ENCODE results near the gene BCAS1.

BCAS1 gene

DNA sequence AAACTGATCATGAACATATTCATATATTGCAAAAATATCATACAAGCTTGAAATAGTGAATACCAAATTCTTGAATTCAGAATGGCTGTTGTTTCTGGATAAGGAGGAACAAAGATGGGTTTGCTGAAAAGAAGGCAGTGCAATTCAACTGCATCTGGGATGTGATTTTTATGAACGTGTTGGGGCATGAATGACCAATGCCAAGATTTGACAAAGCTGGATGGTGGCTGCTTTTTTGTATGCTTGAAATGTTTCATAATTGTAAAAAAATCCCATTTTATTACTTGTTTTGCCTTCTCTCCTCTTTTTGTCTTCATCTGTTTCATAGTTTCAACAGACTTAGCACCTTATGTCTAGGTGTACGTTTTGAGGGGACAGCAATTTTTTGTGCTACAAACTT, 36.8 kb upstream of the BCAS1 start:
- Histone ChIP-seq H3K9me3 (ENCODE audit: control insufficient read depth, low read length) (no peaks in the 10 kb centered on the region), H3K4me1 (no peaks in the 10 kb centered on the region), H3K27me3 (ENCODE audit: control insufficient read depth, insufficient read depth, low read length) (no peaks in the 10 kb centered on the region), H3K27ac (no peak overlapping the region), H3K4me2 (ENCODE audit: low read length) (no peak overlapping the region), H3K36me3 (ENCODE audit: control insufficient read depth, insufficient read depth, low read length) (no peaks in the 10 kb centered on the region), H3K79me2 (no peaks in the 10 kb centered on the region), H3K4me3 (ENCODE audit: low read depth, low read length) (no peak overlapping the region), H3K9ac (no peak overlapping the region), H2AFZ (no peak overlapping the region)
- TF ChIP-seq, protein P1, sequence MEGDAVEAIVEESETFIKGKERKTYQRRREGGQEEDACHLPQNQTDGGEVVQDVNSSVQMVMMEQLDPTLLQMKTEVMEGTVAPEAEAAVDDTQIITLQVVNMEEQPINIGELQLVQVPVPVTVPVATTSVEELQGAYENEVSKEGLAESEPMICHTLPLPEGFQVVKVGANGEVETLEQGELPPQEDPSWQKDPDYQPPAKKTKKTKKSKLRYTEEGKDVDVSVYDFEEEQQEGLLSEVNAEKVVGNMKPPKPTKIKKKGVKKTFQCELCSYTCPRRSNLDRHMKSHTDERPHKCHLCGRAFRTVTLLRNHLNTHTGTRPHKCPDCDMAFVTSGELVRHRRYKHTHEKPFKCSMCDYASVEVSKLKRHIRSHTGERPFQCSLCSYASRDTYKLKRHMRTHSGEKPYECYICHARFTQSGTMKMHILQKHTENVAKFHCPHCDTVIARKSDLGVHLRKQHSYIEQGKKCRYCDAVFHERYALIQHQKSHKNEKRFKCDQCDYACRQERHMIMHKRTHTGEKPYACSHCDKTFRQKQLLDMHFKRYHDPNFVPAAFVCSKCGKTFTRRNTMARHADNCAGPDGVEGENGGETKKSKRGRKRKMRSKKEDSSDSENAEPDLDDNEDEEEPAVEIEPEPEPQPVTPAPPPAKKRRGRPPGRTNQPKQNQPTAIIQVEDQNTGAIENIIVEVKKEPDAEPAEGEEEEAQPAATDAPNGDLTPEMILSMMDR (IDR thresholded peaks at IDR 0.05), result no peak

DNA sequence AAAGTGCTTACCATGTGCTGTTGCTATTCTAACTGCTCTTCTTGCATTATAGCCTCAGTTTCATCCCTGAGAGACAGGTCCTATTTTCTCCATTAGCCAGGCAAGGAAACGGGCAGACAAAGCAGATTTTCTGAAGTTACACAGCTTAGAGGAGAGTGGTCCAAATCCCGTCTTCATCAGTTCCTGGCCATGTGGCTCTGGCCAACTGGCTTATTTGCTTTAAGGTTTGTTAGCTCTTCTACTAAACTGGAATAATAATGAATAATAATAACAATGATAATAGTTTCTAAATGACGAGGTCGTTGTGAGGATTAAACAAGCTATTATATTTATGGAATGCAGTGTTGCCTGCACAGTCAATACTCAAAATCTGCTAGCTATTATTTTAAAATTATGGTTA, 35.8 kb upstream of the BCAS1 start:
- no peak overlapping the region for H2AFZ ChIP-seq
- no peak overlapping the region for H3K4me2 ChIP-seq (ENCODE audit: low read length)
- H3K4me1 ChIP-seq, result no peaks in the 10 kb centered on the region
- TF ChIP-seq, protein P1 (IDR thresholded peaks at IDR 0.05), result no peak
- H3K79me2 ChIP-seq, result no peaks in the 10 kb centered on the region
- H3K4me3 ChIP-seq (ENCODE audit: low read depth, low read length), result no peak overlapping the region
- no peaks in the 10 kb centered on the region for H3K27me3 ChIP-seq (ENCODE audit: control insufficient read depth, insufficient read depth, low read length)
- H3K9me3 ChIP-seq (ENCODE audit: control insufficient read depth, low read length), result no peaks in the 10 kb centered on the region
- H3K36me3 ChIP-seq (ENCODE audit: control insufficient read depth, insufficient read depth, low read length), result no peaks in the 10 kb centered on the region
- no peak overlapping the region for H3K27ac ChIP-seq
- H3K9ac ChIP-seq, result no peak overlapping the region

DNA sequence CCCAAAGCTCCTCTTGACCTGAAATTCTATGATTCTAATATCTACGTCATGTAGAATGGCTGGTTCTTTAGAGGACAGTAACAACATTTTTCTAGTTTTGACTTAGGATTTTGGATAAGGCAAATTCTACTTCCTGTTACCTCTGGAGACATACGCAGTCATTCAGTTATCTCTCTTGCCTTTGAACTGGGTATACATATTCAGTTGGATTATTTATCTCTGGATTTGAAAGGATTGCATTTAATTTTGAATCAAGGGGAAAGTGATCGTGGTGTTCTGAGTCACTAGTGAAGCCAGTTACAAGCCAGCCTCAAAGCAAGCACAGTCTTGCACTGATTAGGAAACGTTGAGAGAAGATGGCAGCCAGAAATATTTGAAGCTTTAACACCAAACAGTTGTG, 35.3 kb upstream of the BCAS1 start:
- no peak overlapping the region for H3K4me2 ChIP-seq (ENCODE audit: low read length)
- H3K9ac ChIP-seq, result no peak overlapping the region
- no peak overlapping the region for H3K27ac ChIP-seq

DNA sequence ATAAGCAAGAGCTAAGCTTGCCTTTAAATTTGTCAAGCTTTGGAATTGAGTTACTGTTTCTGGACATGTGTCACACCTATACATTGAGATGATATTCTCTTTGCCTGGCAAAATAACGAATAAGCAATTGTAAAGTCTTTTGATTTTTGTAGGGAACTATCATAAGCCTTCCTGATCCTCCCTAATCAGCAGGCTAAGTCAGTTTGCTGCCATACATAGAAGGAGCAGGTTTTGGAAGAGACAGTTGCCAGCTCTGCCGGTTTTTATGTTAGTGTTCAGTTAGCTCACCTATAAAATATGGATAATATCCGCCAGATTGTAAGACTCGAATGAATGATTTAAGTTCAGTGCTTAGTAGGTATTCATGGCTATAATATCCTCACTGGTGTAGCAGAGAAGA, 34.4 kb upstream of the BCAS1 start:
- Histone ChIP-seq H3K4me1 (no peaks in the 10 kb centered on the region), H3K36me3 (ENCODE audit: control insufficient read depth, insufficient read depth, low read length) (no peaks in the 10 kb centered on the region), H3K27ac (no peak overlapping the region), H3K4me3 (ENCODE audit: low read depth, low read length) (no peak overlapping the region), H3K9me3 (ENCODE audit: control insufficient read depth, low read length) (no peaks in the 10 kb centered on the region), H3K79me2 (no peaks in the 10 kb centered on the region), H3K27me3 (ENCODE audit: control insufficient read depth, insufficient read depth, low read length) (no peaks in the 10 kb centered on the region), H2AFZ (no peak overlapping the region), H3K4me2 (ENCODE audit: low read length) (no peak overlapping the region), H3K9ac (no peak overlapping the region)
- TF ChIP-seq, protein P1 (IDR thresholded peaks at IDR 0.05), result no peak

More for the DNA sequence above, 35.3 kb upstream of the BCAS1 start:
- TF ChIP-seq, protein P1 (IDR thresholded peaks at IDR 0.05), result no peak
- Histone ChIP-seq H3K36me3 (ENCODE audit: control insufficient read depth, insufficient read depth, low read length) (no peaks in the 10 kb centered on the region), H3K27me3 (ENCODE audit: control insufficient read depth, insufficient read depth, low read length) (no peaks in the 10 kb centered on the region), H3K79me2 (no peaks in the 10 kb centered on the region), H3K4me3 (ENCODE audit: low read depth, low read length) (no peak overlapping the region), H2AFZ (no peak overlapping the region), H3K4me1 (no peaks in the 10 kb centered on the region), H3K9me3 (ENCODE audit: control insufficient read depth, low read length) (no peaks in the 10 kb centered on the region)

DNA sequence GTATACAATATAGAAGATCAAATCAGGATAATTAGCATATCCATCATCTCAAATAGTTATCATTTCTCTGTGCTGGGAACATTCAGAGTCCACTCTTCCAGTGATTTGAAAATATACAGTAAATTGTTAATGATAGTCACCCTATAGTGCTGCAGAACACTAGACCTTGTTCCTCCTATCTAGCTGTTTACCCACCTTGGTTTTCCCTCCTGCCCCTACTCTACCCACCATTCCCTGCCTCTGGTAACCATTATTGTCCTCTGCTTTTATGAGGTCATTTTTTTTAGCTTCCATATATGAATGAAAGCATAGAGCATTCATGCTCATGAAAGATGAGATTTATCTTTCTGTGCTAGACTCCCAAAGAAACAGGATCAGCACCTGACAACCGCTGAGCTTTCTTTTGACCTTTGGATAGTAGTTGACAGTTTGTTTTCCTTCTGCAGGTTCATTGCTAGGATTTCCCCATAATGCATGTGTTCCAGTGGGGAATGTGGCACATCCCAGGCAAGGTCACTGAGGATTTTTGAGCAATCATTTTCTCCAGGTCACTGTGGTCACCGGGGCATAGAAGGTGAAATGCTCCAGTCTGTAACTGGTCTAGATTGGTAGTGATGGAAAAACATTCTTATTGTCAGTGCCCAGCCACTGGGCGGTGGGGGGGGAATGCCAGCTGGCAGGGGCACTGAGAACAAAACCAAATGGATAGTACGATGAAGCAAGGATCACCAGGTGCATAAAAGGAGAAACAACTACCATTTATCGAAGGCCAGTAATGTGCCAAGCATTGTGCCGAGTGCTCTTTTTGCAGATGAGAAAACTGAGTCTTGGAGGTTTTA, 33.6 kb upstream of the BCAS1 start:
- H3K27ac ChIP-seq, result no peak overlapping the region
- no peak overlapping the region for H3K4me3 ChIP-seq (ENCODE audit: low read depth, low read length)
- no peak overlapping the region for H3K4me2 ChIP-seq (ENCODE audit: low read length)
- TF ChIP-seq, protein P1 (IDR thresholded peaks at IDR 0.05), result no peak
- no peaks in the 10 kb centered on the region for H3K4me1 ChIP-seq
- H2AFZ ChIP-seq, result no peak overlapping the region
- no peaks in the 10 kb centered on the region for H3K9me3 ChIP-seq (ENCODE audit: control insufficient read depth, low read length)
- no peaks in the 10 kb centered on the region for H3K27me3 ChIP-seq (ENCODE audit: control insufficient read depth, insufficient read depth, low read length)
- no peaks in the 10 kb centered on the region for H3K79me2 ChIP-seq
- no peak overlapping the region for H3K9ac ChIP-seq
- H3K36me3 ChIP-seq (ENCODE audit: control insufficient read depth, insufficient read depth, low read length), result no peaks in the 10 kb centered on the region

All from parathyroid adenoma (tissue), 2 donors.